HCT116 (cell line): Measurements from ENCODE around the gene DNAJC1. TPM values are rescaled to one million over a fixed set of nuclear protein-coding genes. Genes with fewer than 3 reads are reported as not detected.

Experiments
- ATAC-seq: fragments of 200-7000 bp; cut with Tn5 transposase; 2 replicates; pipeline ENCODE4 v1.9.1; 2020; ENCODE audit warnings: mild to moderate bottlenecking, moderate library complexity
- BruUV-seq: library from RNA; stranded (reverse); fragments of 400-500 nt; replicated peaks from 2 replicates; lab custom pipeline; 2021; lab: Mats Ljungman, UMichigan
- CTCF ChIA-PET: fragments of 300-600 bp; sonication (Branson Sonifier 250); formaldehyde crosslinking; loops from one replicate; lab custom pipeline; 2021; ENCODE audit warnings: antibody characterized with exemption; lab: Charles Lee
- POLR2A ChIA-PET: fragments of 300-600, 350-600 bp; sonication (Branson Sonifier 250); formaldehyde crosslinking; loops from one replicate; lab custom pipeline; 2021; ENCODE audit warnings: antibody characterized with exemption; lab: Charles Lee
- RAD21 ChIA-PET, 2 experiments: fragments of 300-600 bp; sonication (Branson Sonifier 250); formaldehyde crosslinking; loops; one replicate each; lab custom pipeline; 2023; ENCODE audit warnings: low total read pairs in 2 of 2; ENCODE audit not compliant: uncharacterized antibody in 2 of 2, unreplicated experiment in 2 of 2, low non-redundant PET in 1 of 2; lab: Charles Lee
- DNase-seq: peaks from one replicate; pipeline ENCODE4 v3.0.0-alpha.2; 2010; ENCODE audit warnings: low read depth, low spot score
- H2AFZ ChIP-seq: fragments of 200-600 bp; shearing (Covaris generic), sonication (generic); 2 replicates; pipeline ENCODE4 v1.6.1; 2017; ENCODE audit warnings: low read depth, mixed run types, mixed read lengths, antibody characterized with exemption, low read length; ENCODE audit not compliant: poor library complexity, severe bottlenecking
- H3K27ac ChIP-seq: 2 replicates; pipeline ENCODE4 v1.5.1; 2012; ENCODE audit warnings: low read depth, low read length
- H3K27me3 ChIP-seq: fragments of 200-600 bp; sonication (generic); 2 replicates; pipeline ENCODE4 v1.6.1; 2016; ENCODE audit warnings: mixed run types, low read length, mixed read lengths; ENCODE audit not compliant: insufficient read depth
- H3K36me3 ChIP-seq, 2 experiments: fragments of 200-500 bp in 1 of 2; fragments of 200-600 bp in 1 of 2; sonication (Bioruptor generic) in 1 of 2; sonication (generic) in 1 of 2; 2 replicates each; pipeline versions ENCODE4 v1.5.1 to v1.6.1; 2014 to 2016; ENCODE audit warnings: low read length in 2 of 2, inconsistent platforms in 1 of 2, mixed read lengths in 1 of 2, mixed run types in 1 of 2; ENCODE audit not compliant: insufficient read depth in 2 of 2, control insufficient read depth in 1 of 2
- H3K4me1 ChIP-seq, 2 experiments: fragments of 200-600 bp in 1 of 2; sonication (generic) in 1 of 2; 2 replicates each; pipeline versions ENCODE4 v1.5.1 to v1.6.1; 2012 to 2017; ENCODE audit warnings: low read length in 2 of 2, inconsistent platforms in 1 of 2, mild to moderate bottlenecking in 1 of 2, mixed read lengths in 1 of 2, mixed run types in 1 of 2, moderate library complexity in 1 of 2; ENCODE audit not compliant: insufficient read depth in 2 of 2, control insufficient read depth in 1 of 2
- H3K4me2 ChIP-seq: fragments of 200-600 bp; sonication (generic); 2 replicates; pipeline ENCODE4 v1.6.1; 2017; ENCODE audit warnings: mixed run types, low read length, mixed read lengths
- H3K4me3 ChIP-seq, 2 experiments: fragments of 200-600 bp in 1 of 2; sonication (generic) in 1 of 2; replicated peaks in 1 of 2; 2 replicates each; pipeline ENCODE4 v1.5.1; 2011 to 2016; ENCODE audit warnings: low read length in 2 of 2, control low read depth in 1 of 2, low read depth in 1 of 2, mild to moderate bottlenecking in 1 of 2, mixed read lengths in 1 of 2, mixed run types in 1 of 2
- H3K79me2 ChIP-seq: fragments of 200-600 bp; sonication (generic); 2 replicates; pipeline ENCODE4 v1.6.1; 2017; ENCODE audit warnings: mild to moderate bottlenecking, mixed run types, low read length, moderate library complexity, mixed read lengths; ENCODE audit not compliant: insufficient read depth
- H3K9ac ChIP-seq: fragments of 200-600 bp; sonication (generic); 2 replicates; pipeline ENCODE4 v1.6.1; 2016; ENCODE audit warnings: low read length, mixed read lengths
- H3K9me2 ChIP-seq: fragments of 200-600 bp; sonication (generic), shearing (Covaris generic); 2 replicates; pipeline ENCODE4 v1.6.1; 2017; ENCODE audit warnings: mixed run types, mild to moderate bottlenecking, moderate library complexity; ENCODE audit not compliant: insufficient read depth
- H3K9me3 ChIP-seq, 2 experiments: fragments of 200-500 bp in 1 of 2; fragments of 200-600 bp in 1 of 2; sonication (Bioruptor generic) in 1 of 2; sonication (generic) in 1 of 2; 2 replicates each; pipeline ENCODE4 v1.6.1; 2014 to 2017; ENCODE audit warnings: low read length in 2 of 2, mixed read lengths in 2 of 2, inconsistent platforms in 1 of 2, low read depth in 1 of 2, mild to moderate bottlenecking in 1 of 2, mixed run types in 1 of 2, moderate library complexity in 1 of 2; ENCODE audit not compliant: control insufficient read depth in 1 of 2, insufficient read depth in 1 of 2
- H4K20me1 ChIP-seq: fragments of 200-600 bp; sonication (generic), shearing (Covaris generic); 2 replicates; pipeline ENCODE4 v1.6.1; 2017; ENCODE audit warnings: mixed run types, mild to moderate bottlenecking, moderate library complexity; ENCODE audit not compliant: insufficient read depth
- ATF3 ChIP-seq: IDR thresholded peaks from 2 replicates; pipeline ENCODE4 v1.6.1; 2012
- CBX3 ChIP-seq: IDR thresholded peaks from 2 replicates; pipeline ENCODE4 v1.6.1; 2012; ENCODE audit warnings: low read depth
- CTCF ChIP-seq, 3 experiments: fragments of 200-600 bp in 1 of 3; sonication (generic) in 1 of 3; IDR thresholded peaks in 2 of 3; conservative IDR thresholded peaks in 1 of 3; 2 replicates each; pipeline ENCODE4 v1.5.1; 2012 to 2017; ENCODE audit warnings: low read depth in 2 of 3, low read length in 2 of 3, antibody characterized with exemption in 1 of 3, borderline replicate concordance in 1 of 3, control low read depth in 1 of 3, mild to moderate bottlenecking in 1 of 3, mixed read lengths in 1 of 3, mixed run types in 1 of 3, moderate library complexity in 1 of 3; ENCODE audit not compliant: insufficient read depth in 1 of 3
- EGR1 ChIP-seq: IDR thresholded peaks from 2 replicates; pipeline ENCODE4 v1.6.1; 2012; ENCODE audit warnings: low read depth
- ELF1 ChIP-seq: IDR thresholded peaks from 2 replicates; pipeline ENCODE4 v1.6.1; 2012; ENCODE audit warnings: low read depth, borderline replicate concordance
- EZH2 ChIP-seq: fragments of 200-600 bp; sonication (generic); IDR thresholded peaks from 2 replicates; pipeline ENCODE4 v1.6.1; 2017; ENCODE audit warnings: antibody characterized with exemption, mixed run types
- MAX ChIP-seq: IDR thresholded peaks from 2 replicates; pipeline ENCODE4 v1.6.1; 2012
- POLR2A ChIP-seq: IDR thresholded peaks from 2 replicates; pipeline ENCODE4 v1.7.0; 2011; ENCODE audit warnings: borderline replicate concordance; ENCODE audit not compliant: insufficient read depth, insufficient read length; ENCODE audit errors: extremely low read depth
- POLR2AphosphoS5 ChIP-seq: IDR thresholded peaks from 2 replicates; pipeline ENCODE4 v1.6.1; 2011; ENCODE audit warnings: mild to moderate bottlenecking, low read depth, low read length, moderate library complexity
- RAD21 ChIP-seq: IDR thresholded peaks from 2 replicates; pipeline ENCODE4 v1.6.1; 2012; ENCODE audit warnings: low read depth, mild to moderate bottlenecking
- REST ChIP-seq: IDR thresholded peaks from 2 replicates; pipeline ENCODE4 v1.6.1; 2012; ENCODE audit warnings: low read depth
- SIN3A ChIP-seq: IDR thresholded peaks from 2 replicates; pipeline ENCODE4 v1.6.1; 2012; ENCODE audit warnings: low read depth
- SP1 ChIP-seq: IDR thresholded peaks from 2 replicates; pipeline ENCODE4 v1.6.1; 2012; ENCODE audit warnings: low read depth
- TCF7L2 ChIP-seq: IDR thresholded peaks from 2 replicates; pipeline ENCODE4 v1.7.0; 2011; ENCODE audit warnings: borderline replicate concordance, inconsistent platforms; ENCODE audit not compliant: insufficient read depth, insufficient read length; ENCODE audit errors: extremely low read depth
- ZBTB33 ChIP-seq: IDR thresholded peaks from 2 replicates; pipeline ENCODE4 v1.6.1; 2011; ENCODE audit warnings: mild to moderate bottlenecking, low read length, moderate library complexity; ENCODE audit not compliant: insufficient replicate concordance; ENCODE audit errors: extremely low read depth
- intact Hi-C: fragments of 100-400 bp; cut with micrococcal nuclease; formaldehyde crosslinking; loops from 2 replicates; pipeline ENCODE4 v1.10.0; 2022
- total RNA-seq: library from RNA; stranded (reverse); gene quantifications from one replicate; pipeline ENCODE4 v1.2.1, GENCODE V29; 2021; ENCODE audit not compliant: unreplicated experiment

DNAJC1 gene
- total RNA-seq, 1 experiment from 2014 or later = 17.9 TPM

GRCh38 chr10:21924511-21924910 is 79.0 kb downstream of the DNAJC1 start:
- Histone ChIP-seq H3K36me3 (no peaks in the 10 kb centered on the region), H3K4me3 (no peak overlapping the region), H3K9me2 (no peaks in the 10 kb centered on the region), H3K4me2 (no peak overlapping the region), H3K27ac (no peak overlapping the region), H2AFZ (no peak overlapping the region), H3K9ac (no peak overlapping the region), H4K20me1 (no peaks in the 10 kb centered on the region), H3K27me3 (no peaks in the 10 kb centered on the region), H3K79me2 (no peaks in the 10 kb centered on the region; the same call in 1 of the 2 replicates), H3K9me3 (no peaks in the 10 kb centered on the region), H3K4me1 (peaks cover 2 to 12% of the 10 kb centered on the region in 2 experiments; a peak in 3 of 4 replicates)
- TF ChIP-seq RAD21 (no peak), ELF1 (no peak), SIN3A (no peak), ZBTB33 (no peak), ATF3 (no peak), CTCF (IDR thresholded peaks at IDR 0.05 in 2 of 3, conservative IDR thresholded peaks at IDR 0.05 in 1 of 3; ENCODE audit: borderline replicate concordance in 1 of 3, insufficient read depth in 1 of 3, low read depth in 2 of 3, low read length in 2 of 3) (no peak), EZH2 (no peak), POLR2AphosphoS5 (no peak), REST (no peak), SP1 (no peak), CBX3 (no peak), EGR1 (no peak), MAX (no peak), TCF7L2 (no peak), POLR2A (no peak)
- DNase-seq (no peak), ATAC-seq (no peak)
- intact Hi-C loops = no loop called here
- RAD21 ChIA-PET = no interaction called here
- POLR2A ChIA-PET = no interaction called here
- CTCF ChIA-PET = no interaction called here
- no TSS peak for BruUV-seq
